GM12878 (cell line): ENCODE data around the gene MYH9. TPM values are rescaled to one million over a fixed set of nuclear protein-coding genes. Genes with fewer than 3 reads are reported as not detected.

Source experiments
- BCL11A ChIP-seq: IDR thresholded peaks from 2 replicates; pipeline ENCODE4 v1.6.1; 2011; ENCODE audit warnings: low read depth, low read length
- BRCA1 ChIP-seq: IDR thresholded peaks from 2 replicates; pipeline ENCODE4 v1.6.1; 2011; ENCODE audit warnings: low read depth, low read length, improper control_type of control experiment
- CUX1 ChIP-seq: IDR thresholded peaks from 2 replicates; pipeline ENCODE4 v1.6.1; 2012; ENCODE audit warnings: improper control_type of control experiment, low read depth, low read length; ENCODE audit not compliant: insufficient replicate concordance
- ELK1 ChIP-seq: IDR thresholded peaks from 2 replicates; pipeline ENCODE4 v1.6.1; 2012; ENCODE audit warnings: low read depth, low read length, improper control_type of control experiment
- FOXK2 ChIP-seq: fragments of 450-650 bp; IDR thresholded peaks from 2 replicates; pipeline ENCODE4 v1.6.1; 2017; ENCODE audit warnings: mild to moderate bottlenecking, moderate library complexity
- PAX5 ChIP-seq: IDR thresholded peaks from 2 replicates; pipeline ENCODE4 v1.6.1; 2011; ENCODE audit warnings: low read depth, low read length, borderline replicate concordance
- PAX8 ChIP-seq: fragments of 450-650 bp; IDR thresholded peaks from 2 replicates; pipeline ENCODE4 v1.6.1; 2017; ENCODE audit warnings: mild to moderate bottlenecking, moderate library complexity
- RELA ChIP-seq: fragments of 450-650 bp; IDR thresholded peaks from 2 replicates; pipeline ENCODE4 v1.8.0; 2014; ENCODE audit warnings: borderline replicate concordance; ENCODE audit not compliant: partially characterized antibody
- SMC3 ChIP-seq: IDR thresholded peaks from 2 replicates; pipeline ENCODE4 v1.6.1; 2011; ENCODE audit warnings: low read length, improper control_type of control experiment, borderline replicate concordance
- SUZ12 ChIP-seq: fragments of 200-600 bp; sonication (generic); IDR thresholded peaks from one replicate; pipeline ENCODE4 v1.6.1; 2018; ENCODE audit warnings: antibody characterized with exemption, mild to moderate bottlenecking; ENCODE audit not compliant: unreplicated experiment
- TARDBP ChIP-seq: IDR thresholded peaks from 2 replicates; pipeline ENCODE4 v1.6.1; 2016; ENCODE audit warnings: borderline replicate concordance
- TCF3 ChIP-seq: IDR thresholded peaks from 2 replicates; pipeline ENCODE4 v1.6.1; 2012; ENCODE audit warnings: low read depth, mild to moderate bottlenecking, low read length, borderline replicate concordance; ENCODE audit not compliant: insufficient read depth
- TCF7 ChIP-seq: IDR thresholded peaks from 2 replicates; pipeline ENCODE4 v1.6.1; 2014; ENCODE audit warnings: antibody characterized with exemption, borderline replicate concordance
- WRNIP1 ChIP-seq: IDR thresholded peaks from 2 replicates; pipeline ENCODE4 v1.6.1; 2011; ENCODE audit warnings: low read depth, low read length, improper control_type of control experiment, borderline replicate concordance
- YY1 ChIP-seq: IDR thresholded peaks from 2 replicates; pipeline ENCODE4 v1.6.1; 2011; ENCODE audit warnings: low read depth, mild to moderate bottlenecking, low read length
- ZNF24 ChIP-seq: fragments of 450-650 bp; IDR thresholded peaks from 2 replicates; pipeline ENCODE4 v1.6.1; 2017; ENCODE audit warnings: antibody characterized with exemption, mild to moderate bottlenecking
- ZNF274 ChIP-seq: IDR thresholded peaks from one replicate; pipeline ENCODE4 v1.8.0; 2011; ENCODE audit not compliant: insufficient read length, insufficient read depth
- ZZZ3 ChIP-seq: IDR thresholded peaks from 2 replicates; pipeline ENCODE4 v1.6.1; 2011; ENCODE audit warnings: low read depth; ENCODE audit not compliant: control insufficient read depth, insufficient read length
- polyA plus RNA-seq, 11 experiments: library from polyadenylated mRNA; depleted of rRNA in 4 of 11; unstranded in 6 of 11; stranded (reverse) in 5 of 11; fragments of >200 nt; fragmentation: Nextera tagmentation in 4 of 11; fragmentation: Illumina TruSeq in 1 of 11; extraction: Ambion mirVana in 4 of 11; extraction: Trizol in 1 of 11; gene quantifications; 1 replicate in 1 of 11; 2 replicates in 10 of 11; pipeline versions ENCODE4 v1.2.1 to v1.2.3, GENCODE V29; 2011 to 2016; ENCODE audit warnings: inconsistent platforms in 2 of 11, missing spikeins in 2 of 11, low read depth in 1 of 11
- total RNA-seq, 4 experiments: library from RNA; depleted of rRNA in 3 of 4; stranded (reverse); fragments of >200 nt in 3 of 4; fragmentation: Illumina TruSeq in 1 of 4; extraction: Trizol in 1 of 4; gene quantifications; 2 replicates each; pipeline versions ENCODE4 v1.2.1 to v1.2.3, GENCODE V29; 2013 to 2021
- TF ChIP-seq, protein P1 (sequence below): fragments of 450-650 bp; IDR thresholded peaks from 2 replicates; pipeline ENCODE4 v1.6.1; 2017; ENCODE audit warnings: mild to moderate bottlenecking, moderate library complexity

The MYH9 gene
- total and polyA plus RNA-seq, 10 of the 15 experiments (the other 5 are each of a cell fraction or from before 2014, with no cell fraction given): 5.1 to 525 (median 145) TPM

DNA sequence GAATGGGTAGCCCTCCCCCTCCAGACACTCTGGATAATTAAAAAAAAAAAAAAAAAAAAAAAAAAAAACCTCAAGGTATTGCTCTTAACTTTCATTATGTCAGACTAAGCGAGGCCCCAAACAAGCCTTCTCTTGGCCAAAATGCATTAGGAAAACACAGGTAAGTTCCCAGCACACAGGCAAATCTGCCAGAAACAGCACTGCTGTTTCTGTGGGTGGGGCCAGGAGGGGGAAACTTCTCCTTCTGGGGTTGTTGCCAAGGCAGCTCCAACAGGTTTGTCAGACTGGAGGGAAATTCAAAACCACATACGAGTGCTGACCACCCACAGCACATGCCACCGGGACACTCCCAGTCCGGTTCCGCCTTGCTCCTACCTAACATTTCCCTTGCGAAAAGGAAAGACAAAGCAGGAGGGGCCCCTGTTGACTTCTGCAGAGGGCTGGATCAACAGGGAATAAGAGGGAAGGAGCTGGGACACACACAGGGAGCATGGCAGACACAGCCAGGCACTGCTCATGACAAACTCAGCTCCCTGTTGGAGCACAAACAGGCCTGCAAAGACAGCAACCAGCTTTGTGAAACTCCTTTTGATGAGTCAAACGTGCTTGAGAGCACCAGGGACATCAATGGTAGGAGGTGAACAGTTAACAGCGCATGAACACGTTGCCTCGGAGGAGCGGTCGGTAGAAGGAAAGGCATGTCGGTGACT lies 55.0 kb downstream of the MYH9 start (continued):
- TF ChIP-seq ELK1 (no peak), WRNIP1 (no peak), ZNF24 (no peak), TCF3 (no peak), FOXK2 (no peak), BRCA1 (no peak), YY1 (peak; percentile 15; the same call in 1 of the 2 replicates), CUX1 (no peak), BCL11A (0 out of 2 replicates have a peak, but pooled peaks have one; percentile 15), RELA (peak; percentile 29), ZZZ3 (no peak), TARDBP (no peak), PAX8 (no peak), SUZ12 (no peak), SMC3 (no peak), TCF7 (no peak), ZNF274 (no peak), PAX5 (no peak)
- TF ChIP-seq, protein P1, sequence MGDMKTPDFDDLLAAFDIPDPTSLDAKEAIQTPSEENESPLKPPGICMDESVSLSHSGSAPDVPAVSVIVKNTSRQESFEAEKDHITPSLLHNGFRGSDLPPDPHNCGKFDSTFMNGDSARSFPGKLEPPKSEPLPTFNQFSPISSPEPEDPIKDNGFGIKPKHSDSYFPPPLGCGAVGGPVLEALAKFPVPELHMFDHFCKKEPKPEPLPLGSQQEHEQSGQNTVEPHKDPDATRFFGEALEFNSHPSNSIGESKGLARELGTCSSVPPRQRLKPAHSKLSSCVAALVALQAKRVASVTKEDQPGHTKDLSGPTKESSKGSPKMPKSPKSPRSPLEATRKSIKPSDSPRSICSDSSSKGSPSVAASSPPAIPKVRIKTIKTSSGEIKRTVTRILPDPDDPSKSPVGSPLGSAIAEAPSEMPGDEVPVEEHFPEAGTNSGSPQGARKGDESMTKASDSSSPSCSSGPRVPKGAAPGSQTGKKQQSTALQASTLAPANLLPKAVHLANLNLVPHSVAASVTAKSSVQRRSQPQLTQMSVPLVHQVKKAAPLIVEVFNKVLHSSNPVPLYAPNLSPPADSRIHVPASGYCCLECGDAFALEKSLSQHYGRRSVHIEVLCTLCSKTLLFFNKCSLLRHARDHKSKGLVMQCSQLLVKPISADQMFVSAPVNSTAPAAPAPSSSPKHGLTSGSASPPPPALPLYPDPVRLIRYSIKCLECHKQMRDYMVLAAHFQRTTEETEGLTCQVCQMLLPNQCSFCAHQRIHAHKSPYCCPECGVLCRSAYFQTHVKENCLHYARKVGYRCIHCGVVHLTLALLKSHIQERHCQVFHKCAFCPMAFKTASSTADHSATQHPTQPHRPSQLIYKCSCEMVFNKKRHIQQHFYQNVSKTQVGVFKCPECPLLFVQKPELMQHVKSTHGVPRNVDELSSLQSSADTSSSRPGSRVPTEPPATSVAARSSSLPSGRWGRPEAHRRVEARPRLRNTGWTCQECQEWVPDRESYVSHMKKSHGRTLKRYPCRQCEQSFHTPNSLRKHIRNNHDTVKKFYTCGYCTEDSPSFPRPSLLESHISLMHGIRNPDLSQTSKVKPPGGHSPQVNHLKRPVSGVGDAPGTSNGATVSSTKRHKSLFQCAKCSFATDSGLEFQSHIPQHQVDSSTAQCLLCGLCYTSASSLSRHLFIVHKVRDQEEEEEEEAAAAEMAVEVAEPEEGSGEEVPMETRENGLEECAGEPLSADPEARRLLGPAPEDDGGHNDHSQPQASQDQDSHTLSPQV: no peak
